ENCODE measurements around the gene RICTOR. TPM values are rescaled to one million over a fixed set of nuclear protein-coding genes. Genes with fewer than 3 reads are reported as not detected.

Gene RICTOR
- total and polyA plus RNA-seq, 7 donors, result 2.5 to 50.1 (median 32.8) TPM

DNA sequence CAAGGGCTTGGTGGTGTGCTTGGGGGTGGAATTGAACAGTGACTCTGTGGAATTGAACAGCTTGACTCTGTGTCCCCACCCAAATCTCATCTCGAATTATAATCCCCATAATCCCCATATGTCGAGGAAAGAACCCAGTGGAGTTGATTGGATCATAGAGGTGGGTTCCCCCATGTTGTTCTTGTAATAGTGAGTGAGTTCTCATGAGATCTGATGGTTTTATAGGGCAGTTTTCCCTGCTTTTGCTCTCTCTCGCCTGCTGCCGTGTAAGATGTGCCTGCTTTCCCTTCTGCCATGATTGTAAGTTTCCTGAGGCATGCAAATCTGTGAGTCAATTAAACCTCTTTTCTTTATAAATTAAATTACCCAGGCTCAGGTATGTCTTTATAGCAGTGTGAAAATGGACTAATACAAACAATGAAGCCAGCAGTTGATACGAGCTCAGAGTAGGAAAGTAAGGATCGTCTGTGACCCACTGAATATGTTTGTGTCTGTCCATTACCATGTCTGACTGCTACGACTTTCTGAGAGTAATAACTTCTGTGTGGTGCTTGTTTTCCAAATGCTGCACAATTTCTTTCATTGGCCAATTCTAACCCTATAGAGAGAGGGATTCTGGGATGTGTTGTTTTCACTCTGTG lies 17.9 kb upstream of the RICTOR start:
- TF ChIP-seq POLR2AphosphoS5 (IDR thresholded peaks at IDR 0.05) (no peak), EP300 (IDR thresholded peaks at IDR 0.05) (no peak), POLR2A (IDR thresholded peaks at IDR 0.05) (no peak)
- TF ChIP-seq, protein P1, sequence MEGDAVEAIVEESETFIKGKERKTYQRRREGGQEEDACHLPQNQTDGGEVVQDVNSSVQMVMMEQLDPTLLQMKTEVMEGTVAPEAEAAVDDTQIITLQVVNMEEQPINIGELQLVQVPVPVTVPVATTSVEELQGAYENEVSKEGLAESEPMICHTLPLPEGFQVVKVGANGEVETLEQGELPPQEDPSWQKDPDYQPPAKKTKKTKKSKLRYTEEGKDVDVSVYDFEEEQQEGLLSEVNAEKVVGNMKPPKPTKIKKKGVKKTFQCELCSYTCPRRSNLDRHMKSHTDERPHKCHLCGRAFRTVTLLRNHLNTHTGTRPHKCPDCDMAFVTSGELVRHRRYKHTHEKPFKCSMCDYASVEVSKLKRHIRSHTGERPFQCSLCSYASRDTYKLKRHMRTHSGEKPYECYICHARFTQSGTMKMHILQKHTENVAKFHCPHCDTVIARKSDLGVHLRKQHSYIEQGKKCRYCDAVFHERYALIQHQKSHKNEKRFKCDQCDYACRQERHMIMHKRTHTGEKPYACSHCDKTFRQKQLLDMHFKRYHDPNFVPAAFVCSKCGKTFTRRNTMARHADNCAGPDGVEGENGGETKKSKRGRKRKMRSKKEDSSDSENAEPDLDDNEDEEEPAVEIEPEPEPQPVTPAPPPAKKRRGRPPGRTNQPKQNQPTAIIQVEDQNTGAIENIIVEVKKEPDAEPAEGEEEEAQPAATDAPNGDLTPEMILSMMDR (IDR thresholded peaks at IDR 0.05), result no peak
- H3K9me3 ChIP-seq, result peaks cover 0 to 8% (median 0%) of the 10 kb centered on the region in 4 donors
- H3K4me1 ChIP-seq, result peaks cover 0 to 10% (median 4%) of the 10 kb centered on the region in 4 donors
- no peaks in the 10 kb centered on the region for H3K27me3 ChIP-seq
- WGBS, 2 donors, result 78 to 84% methylated on average over 7 of the region's 7 CpGs
- no peaks in the 10 kb centered on the region for H3K36me3 ChIP-seq
- no peak overlapping the region for H3K27ac ChIP-seq
- intact Hi-C loops (cut with DNase I), result no loop called here
- no peak for DNase-seq
- no peak overlapping the region for H3K4me3 ChIP-seq

DNA sequence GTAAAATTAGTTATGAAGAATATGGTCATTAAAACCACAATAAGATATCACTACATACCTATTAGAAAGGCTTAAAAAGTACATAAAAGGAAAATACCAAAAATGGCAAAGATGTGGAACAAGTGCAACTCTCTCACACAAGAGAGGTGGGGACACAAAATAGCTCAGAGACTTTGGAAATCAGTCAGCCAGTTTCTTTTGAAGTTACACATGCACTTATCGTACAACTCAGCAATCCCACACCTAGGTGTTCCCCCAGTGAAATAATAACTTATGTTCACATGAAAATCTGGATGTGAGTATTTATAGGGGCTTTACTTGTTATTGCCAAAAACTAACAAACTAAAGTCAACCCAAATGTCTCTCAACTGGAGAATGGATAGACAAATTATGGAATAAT lies 9.8 kb upstream of the RICTOR start:
- H3K9me3 ChIP-seq, result no peaks in the 10 kb centered on the region
- no peaks in the 10 kb centered on the region for H3K27me3 ChIP-seq
- 89 to 95% methylated on average over 1 of the region's 1 CpG for WGBS, 2 donors
- H3K27ac ChIP-seq, result no peak overlapping the region
- no peaks in the 10 kb centered on the region for H3K36me3 ChIP-seq
- H3K4me3 ChIP-seq, result no peak overlapping the region
- DNase-seq, result no peak
- TF ChIP-seq, protein P1 (IDR thresholded peaks at IDR 0.05), result no peak
- no peak for TF ChIP-seq POLR2A (IDR thresholded peaks at IDR 0.05)
- no peak for TF ChIP-seq EP300 (IDR thresholded peaks at IDR 0.05)
- no peak for TF ChIP-seq POLR2AphosphoS5 (IDR thresholded peaks at IDR 0.05)
- H3K4me1 ChIP-seq, result peaks cover 0 to 4% (median 0%) of the 10 kb centered on the region in 4 donors
- intact Hi-C loops (cut with DNase I), result no loop called here

DNA sequence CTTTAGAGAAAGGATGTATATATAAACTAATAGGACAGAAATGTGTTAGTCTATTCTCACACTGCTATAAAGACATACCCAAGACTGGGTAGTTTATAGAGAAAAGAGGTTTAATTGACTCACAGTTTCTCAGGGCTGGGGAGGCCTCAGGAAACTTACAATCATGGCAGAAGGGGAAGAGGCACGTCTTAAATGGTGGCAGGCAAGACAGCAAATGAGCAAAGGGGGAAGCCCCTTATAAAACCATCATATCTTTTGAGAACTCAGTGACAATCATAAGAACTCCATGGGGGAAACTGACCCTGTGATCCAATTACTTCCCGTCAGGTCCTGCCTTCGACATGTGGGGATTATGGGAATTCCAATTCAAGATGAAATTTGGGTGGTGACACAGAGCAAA lies 8.8 kb upstream of the RICTOR start:
- intact Hi-C loops (cut with DNase I), result no loop called here
- no peak for TF ChIP-seq EP300 (IDR thresholded peaks at IDR 0.05)
- no peak for TF ChIP-seq POLR2A (IDR thresholded peaks at IDR 0.05)
- TF ChIP-seq POLR2AphosphoS5 (IDR thresholded peaks at IDR 0.05), result no peak
- TF ChIP-seq, protein P1 (IDR thresholded peaks at IDR 0.05), result no peak
- DNase-seq, result no peak
- WGBS, 2 donors, result 87 to 91% methylated on average over 3 of the region's 3 CpGs
- no peaks in the 10 kb centered on the region for H3K9me3 ChIP-seq
- peaks cover 0 to 4% (median 0%) of the 10 kb centered on the region in 4 donors for H3K4me1 ChIP-seq
- no peak overlapping the region for H3K27ac ChIP-seq
- no peaks in the 10 kb centered on the region for H3K36me3 ChIP-seq
- no peak overlapping the region for H3K4me3 ChIP-seq
- H3K27me3 ChIP-seq, result no peaks in the 10 kb centered on the region

DNA sequence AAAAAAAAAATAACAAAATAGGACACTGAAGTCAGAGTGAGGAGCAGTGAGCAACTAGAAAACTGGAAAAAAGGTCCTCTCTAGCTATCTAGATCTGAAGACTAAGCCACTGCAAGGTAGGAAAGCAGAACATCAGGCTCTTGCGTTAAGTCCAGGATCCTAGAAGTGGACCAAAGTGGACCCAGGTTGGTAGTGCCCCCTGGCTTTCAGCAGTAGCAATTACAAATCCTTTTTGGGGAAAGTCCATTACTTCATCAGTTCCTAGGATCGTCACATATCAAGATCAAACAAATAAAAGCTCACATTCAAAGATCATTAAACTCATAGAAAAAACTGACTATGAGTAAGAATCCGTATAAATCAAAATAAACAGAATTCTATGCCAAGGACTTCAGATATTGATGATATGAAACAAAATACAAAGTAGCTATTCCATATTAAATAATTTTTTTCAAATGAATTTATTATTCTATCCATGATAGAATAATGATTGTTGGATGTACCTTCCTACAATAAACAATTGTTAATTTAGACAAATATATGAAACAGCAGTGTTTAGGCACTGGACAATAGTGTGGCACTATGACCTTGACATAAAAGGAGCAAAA lies 6.5 kb upstream of the RICTOR start:
- TF ChIP-seq POLR2A (IDR thresholded peaks at IDR 0.05), result no peak
- TF ChIP-seq POLR2AphosphoS5 (IDR thresholded peaks at IDR 0.05), result peak in 2 of 4 donors; percentile 12 to 27
- TF ChIP-seq, protein P1 (IDR thresholded peaks at IDR 0.05), result peak; percentile 78 to 91 (median 84)
- no peaks in the 10 kb centered on the region for H3K9me3 ChIP-seq
- peak; percentile 81 for DNase-seq
- WGBS, 2 donors, result 2 to 17% methylated on average over 3 of the region's 3 CpGs
- intact Hi-C loops (cut with DNase I), result loop anchor here (2.0 kb wide), 1 partner anchor 86 kb away; no protein-coding TSS in a partner anchor
- H3K36me3 ChIP-seq, result no peaks in the 10 kb centered on the region
- no peaks in the 10 kb centered on the region for H3K27me3 ChIP-seq
- peaks cover 0 to 20% (median 1%) of the 10 kb centered on the region in 4 donors for H3K4me1 ChIP-seq
- no peak overlapping the region for H3K4me3 ChIP-seq
- no peak overlapping the region for H3K27ac ChIP-seq
